ENCODE measurements around the gene ZNF740.
A peak's percentile ranks its signal among the peaks of the same experiment; 100 is the strongest.
"Not testable (repeated sequence)": the region's sequence is repeated elsewhere in the genome, so short reads cannot be mapped to it uniquely, and the experiment has no call there.

ZNF740 gene

GRCh38 chr12:53195516-53196420 lies 15.2 kb downstream of the ZNF740 start:
- DNase-seq = no peak

DNA sequence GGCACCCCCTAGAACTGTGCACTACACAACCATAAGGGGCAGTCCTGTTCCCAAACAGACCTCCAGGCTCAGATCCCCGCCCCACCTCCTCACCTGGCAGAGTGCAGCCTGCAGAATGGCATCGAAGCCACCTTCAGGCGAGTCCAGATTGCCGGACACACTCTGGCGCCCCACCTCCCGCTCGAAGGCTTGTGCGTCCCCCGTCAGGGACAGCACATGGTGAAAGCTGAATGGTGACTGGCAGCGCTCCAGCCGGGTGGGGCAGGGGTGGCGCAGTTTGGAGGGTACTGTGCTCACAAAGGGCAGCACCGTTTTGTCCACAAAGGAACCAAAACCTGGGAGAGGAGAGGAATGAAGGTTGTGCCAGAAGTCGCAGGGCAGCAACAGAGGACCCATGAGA lies 16.0 kb downstream of the ZNF740 start:
- peak; percentile 57 for DNase-seq

GRCh38 chr12:53197011-53197640 lies 16.6 kb downstream of the ZNF740 start:
- DNase-seq = no peak

- no peak for DNase-seq
These were observed 18.1 kb downstream of the ZNF740 start for GRCh38 chr12:53198486-53199110.

DNA sequence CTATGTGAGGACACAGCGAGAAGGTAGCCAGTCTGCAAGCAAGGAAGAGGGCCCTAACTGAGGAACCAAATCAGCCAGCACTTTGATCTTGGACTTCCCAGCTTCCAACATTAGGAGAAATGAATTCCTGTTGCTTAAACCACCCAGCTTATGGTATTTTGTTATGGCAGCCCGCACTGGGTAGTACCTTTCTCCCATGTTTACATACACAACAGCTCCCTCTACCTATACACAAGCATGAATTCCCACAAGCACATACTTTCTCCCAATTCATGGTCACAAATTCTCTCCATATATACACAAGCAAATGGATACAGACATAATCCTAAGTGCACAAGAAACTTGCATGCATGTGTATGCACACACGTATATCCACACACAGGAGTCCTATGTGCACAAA lies 19.2 kb downstream of the ZNF740 start:
- DNase-seq = no peak

DNA sequence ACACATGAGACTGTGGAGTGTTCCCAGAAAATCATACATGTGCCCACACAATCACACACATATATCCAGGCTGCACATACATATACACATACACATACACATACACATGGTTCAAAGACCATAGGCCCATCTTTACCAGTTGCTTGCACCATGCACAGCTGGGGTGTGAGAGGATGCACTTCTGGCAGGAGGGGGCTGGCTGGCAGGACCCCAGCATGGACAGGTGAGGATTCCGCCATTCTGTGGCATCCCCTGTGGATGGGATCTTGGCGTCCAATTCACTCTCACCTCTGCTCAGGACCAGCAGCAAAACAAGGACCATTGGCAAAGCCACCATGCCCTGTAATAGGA lies 19.6 kb downstream of the ZNF740 start:
- no peak for DNase-seq

DNA sequence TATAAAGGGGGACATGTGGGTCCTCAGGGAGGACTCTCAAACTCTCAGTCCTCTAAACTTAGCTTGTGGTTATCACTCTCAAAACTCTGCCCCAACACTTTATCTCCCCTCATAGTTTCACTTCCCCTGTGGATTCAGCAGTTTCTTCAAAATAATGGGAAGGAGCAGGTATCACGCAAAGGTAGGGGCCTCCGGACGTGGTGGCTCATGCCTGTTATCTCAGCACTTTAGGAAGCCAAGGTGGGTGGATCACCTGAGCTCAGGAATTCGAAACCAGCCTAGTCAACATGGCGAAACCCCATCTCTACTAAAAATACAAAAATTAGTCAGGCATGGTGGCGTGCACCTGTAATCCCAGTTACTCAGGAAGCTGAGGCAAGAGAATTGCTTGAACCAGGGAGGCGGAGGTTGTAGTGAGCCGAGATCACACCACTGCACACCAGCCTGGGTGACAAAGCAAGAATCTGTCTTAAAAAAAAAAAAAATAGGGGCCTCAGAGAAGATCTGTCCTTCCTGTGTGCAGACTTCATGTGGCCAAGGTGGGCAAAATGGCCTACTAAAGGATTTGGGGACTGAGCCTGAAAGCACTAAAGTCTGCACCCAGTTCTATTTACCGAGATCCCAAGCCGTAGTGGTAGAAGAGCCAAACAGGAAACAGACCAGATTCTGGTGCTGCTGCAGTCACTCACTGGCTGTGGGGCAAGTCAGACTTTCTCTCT lies 20.1 kb downstream of the ZNF740 start:
- DNase-seq = peak; percentile 96

GRCh38 chr12:53201177-53201541 lies 20.6 kb downstream of the ZNF740 start:
- peak; percentile 49 for DNase-seq

DNA sequence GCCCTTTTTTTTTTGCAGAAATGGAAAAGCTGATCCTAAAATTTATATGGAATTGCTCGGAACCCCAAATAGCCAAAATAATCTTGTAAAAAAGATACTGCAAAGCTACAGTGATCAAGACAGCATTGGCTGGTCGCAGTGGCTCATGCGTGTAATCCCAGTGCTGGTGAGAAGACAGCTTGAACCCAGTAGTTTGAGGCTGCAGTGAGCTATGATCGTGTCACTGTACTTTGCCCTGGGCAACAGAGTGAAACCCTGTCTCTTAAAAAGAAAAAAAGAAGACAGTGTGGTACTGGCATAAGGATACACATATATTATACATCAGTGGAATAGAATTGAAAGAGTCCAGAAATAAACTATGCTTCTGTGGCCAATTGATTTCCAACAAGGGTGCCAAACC lies 21.1 kb downstream of the ZNF740 start:
- peak; percentile 49 for DNase-seq

- DNase-seq = not testable (repeated sequence)
These were observed 21.8 kb downstream of the ZNF740 start for GRCh38 chr12:53202316-53202715.

DNA sequence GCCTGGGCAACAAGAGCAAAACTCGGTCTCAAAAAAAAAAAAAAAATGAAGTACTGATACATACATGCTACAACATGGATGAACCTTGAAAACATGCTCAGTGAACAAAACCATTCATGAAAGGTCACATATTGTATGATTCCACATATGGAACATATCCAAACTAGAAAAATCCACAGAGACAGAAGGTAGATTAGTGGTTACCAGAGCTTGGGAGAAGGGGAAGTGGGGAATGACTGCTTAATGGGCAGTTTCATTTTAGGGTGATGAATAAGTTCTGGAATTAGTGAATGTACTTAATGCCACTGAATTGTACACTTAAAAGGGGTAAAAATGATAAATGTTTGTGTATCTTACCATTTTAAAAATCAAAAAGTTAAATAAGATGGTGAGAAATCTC lies 23.8 kb downstream of the ZNF740 start:
- DNase-seq = peak; percentile 61

GRCh38 chr12:53205747-53206419 lies 25.4 kb downstream of the ZNF740 start:
- DNase-seq = peak; percentile 95

DNA sequence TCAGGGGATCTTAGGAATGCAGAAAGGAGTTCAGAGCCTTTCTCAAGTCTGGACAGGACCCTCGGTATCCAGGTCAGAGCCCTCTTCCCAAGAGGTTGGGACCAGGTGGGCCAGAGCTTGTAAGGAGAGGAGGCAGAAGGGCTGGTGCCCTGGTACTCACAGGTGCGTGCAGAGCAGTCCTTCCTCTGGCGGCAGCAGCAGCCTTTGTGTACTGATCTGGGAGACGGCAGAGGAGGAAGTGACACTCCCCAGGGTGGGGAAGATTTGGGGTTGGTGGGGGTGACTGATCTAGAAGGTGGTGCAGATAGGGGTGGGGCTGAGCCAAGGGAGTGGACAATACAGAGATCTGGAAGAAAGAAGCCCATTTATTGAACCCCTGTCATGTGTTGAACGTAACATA lies 26.5 kb downstream of the ZNF740 start, which contains the start of gene ITGB7:
ITGB7 (minus strand) TSS at position 210 of the 400 bp plus-strand sequence. CDS start 6,808 bp downstream, outside the sequence.
- peak; percentile 91 for DNase-seq

- no peak for DNase-seq
These were observed 27.9 kb downstream of the ZNF740 start for GRCh38 chr12:53208435-53208834.

- DNase-seq = peak; percentile 72
These were observed 28.4 kb downstream of the ZNF740 start for GRCh38 chr12:53208877-53209463.

- DNase-seq = no peak
These were observed 30.3 kb downstream of the ZNF740 start for GRCh38 chr12:53210843-53211242.

GRCh38 chr12:53211476-53212381 lies 31.2 kb downstream of the ZNF740 start:
- DNase-seq = peak; percentile 44

- no peak for DNase-seq
These were observed 32.4 kb downstream of the ZNF740 start for GRCh38 chr12:53212931-53213330.

DNA sequence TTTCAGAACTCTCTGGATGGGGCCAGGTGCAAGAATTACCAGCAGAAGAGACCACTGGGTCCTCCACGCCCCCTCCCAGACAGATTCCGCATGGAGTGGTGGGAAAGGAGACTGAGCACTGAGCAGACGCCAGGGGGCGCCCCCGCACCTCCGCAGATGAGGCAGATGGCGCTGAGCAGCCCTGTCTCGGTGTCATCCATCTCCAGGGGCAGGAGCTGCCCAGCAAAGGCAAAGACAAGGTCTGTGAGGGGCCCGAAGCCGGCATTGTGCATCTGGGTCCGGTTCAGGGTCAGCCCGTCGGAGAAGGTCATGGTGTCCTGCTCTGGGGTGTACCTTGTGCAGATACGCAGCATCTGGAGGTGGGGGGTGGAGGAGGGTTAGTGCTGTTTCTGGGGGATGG lies 32.8 kb downstream of the ZNF740 start:
- DNase-seq = peak; percentile 83

DNA sequence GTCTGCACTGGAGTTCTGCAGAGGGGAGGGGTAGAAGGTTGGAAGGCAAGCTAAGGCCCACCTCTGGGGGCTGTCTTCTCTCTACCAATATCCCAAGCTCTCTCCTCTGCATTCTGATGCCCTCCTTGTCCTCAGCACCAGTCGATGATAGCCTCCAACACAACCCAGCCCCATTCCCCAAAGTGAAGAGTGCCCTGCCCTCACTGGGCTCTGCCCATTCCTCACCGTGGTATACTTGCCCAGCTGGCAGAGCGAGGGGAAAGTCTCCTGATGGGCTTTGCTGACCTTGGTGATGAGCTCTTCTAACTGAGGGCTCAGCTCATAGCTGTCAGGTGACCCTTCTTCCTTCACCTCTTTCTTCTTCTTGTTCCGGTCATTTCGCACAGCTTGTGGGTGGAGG lies 33.7 kb downstream of the ZNF740 start:
- no peak for DNase-seq

Measured in RPMI8226 (cell line).